ENCODE data around the gene PLA2G6. TPM values are rescaled to one million over a fixed set of nuclear protein-coding genes. Genes with fewer than 3 reads are reported as not detected.
"Not testable (repeated sequence)": the region's sequence is repeated elsewhere in the genome, so short reads cannot be mapped to it uniquely, and the experiment has no call there.

PLA2G6 gene
- total RNA-seq, 4 donors from 2014 or later, result 30.7 to 327 (median 72.3) TPM

DNA sequence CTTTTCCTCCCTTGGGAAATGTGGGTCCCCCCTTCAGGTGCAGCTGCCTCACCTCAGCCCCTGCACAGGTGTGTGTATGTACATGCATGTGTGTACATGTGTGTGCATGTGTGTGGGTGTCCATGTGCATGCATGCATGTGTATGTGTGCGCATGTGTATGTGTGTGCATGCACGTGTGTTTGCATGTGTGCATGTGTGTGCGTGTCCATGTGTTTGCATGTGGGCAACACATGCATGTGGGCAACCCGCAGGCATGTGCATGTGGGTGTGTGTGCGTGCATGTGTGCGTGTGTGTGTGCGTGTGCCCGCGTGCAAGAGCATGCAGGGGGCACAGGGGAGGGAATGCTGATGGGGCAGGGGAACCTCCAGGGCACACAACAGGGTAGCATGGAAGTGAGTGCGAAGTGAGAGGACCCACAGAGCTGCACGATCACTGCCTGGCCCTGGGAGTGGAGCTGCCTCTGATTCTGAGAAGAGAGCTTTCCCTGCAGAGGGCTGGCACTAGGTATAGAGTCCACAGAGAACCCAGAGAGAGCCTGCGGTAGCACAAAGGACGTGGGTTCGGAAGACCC is 56.5 kb downstream of the PLA2G6 start:
- Histone ChIP-seq H3K27ac (no peak overlapping the region), H3K27me3 (no peaks in the 10 kb centered on the region), H3K9me3 (no peaks in the 10 kb centered on the region), H3K36me3 (no peaks in the 10 kb centered on the region), H3K4me3 (no peak overlapping the region), H3K4me1 (peaks cover 0 to 5% (median 2%) of the 10 kb centered on the region in 4 donors)
- TF ChIP-seq POLR2AphosphoS5 (IDR thresholded peaks at IDR 0.05), result no peak
- no peak for TF ChIP-seq POLR2A (IDR thresholded peaks at IDR 0.05)
- TF ChIP-seq, protein P1, sequence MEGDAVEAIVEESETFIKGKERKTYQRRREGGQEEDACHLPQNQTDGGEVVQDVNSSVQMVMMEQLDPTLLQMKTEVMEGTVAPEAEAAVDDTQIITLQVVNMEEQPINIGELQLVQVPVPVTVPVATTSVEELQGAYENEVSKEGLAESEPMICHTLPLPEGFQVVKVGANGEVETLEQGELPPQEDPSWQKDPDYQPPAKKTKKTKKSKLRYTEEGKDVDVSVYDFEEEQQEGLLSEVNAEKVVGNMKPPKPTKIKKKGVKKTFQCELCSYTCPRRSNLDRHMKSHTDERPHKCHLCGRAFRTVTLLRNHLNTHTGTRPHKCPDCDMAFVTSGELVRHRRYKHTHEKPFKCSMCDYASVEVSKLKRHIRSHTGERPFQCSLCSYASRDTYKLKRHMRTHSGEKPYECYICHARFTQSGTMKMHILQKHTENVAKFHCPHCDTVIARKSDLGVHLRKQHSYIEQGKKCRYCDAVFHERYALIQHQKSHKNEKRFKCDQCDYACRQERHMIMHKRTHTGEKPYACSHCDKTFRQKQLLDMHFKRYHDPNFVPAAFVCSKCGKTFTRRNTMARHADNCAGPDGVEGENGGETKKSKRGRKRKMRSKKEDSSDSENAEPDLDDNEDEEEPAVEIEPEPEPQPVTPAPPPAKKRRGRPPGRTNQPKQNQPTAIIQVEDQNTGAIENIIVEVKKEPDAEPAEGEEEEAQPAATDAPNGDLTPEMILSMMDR (IDR thresholded peaks at IDR 0.05), result no peak
- no peak for TF ChIP-seq EP300 (IDR thresholded peaks at IDR 0.05; ENCODE audit: low read depth)
- 92 to 94% methylated on average over 8 to 14 of the region's 14 CpGs for WGBS, 2 donors (ENCODE audit: low coverage in 1 of 2)
- in situ Hi-C loops (cut with MboI; ENCODE audit: low pct_ligation_motif_present in 1 of 4, low pct_unique_long_range_greater_than_20kb in 1 of 4, low sequenced_read_pairs in 3 of 4), result no loop called here
- DNase-seq, result no peak
- intact Hi-C loops (cut with DNase I; ENCODE audit: low total_unique reads), result no loop called here

GRCh38 chr22:38124236-38124974 is 57.2 kb downstream of the PLA2G6 start:
- intact Hi-C loops (cut with DNase I; ENCODE audit: low total_unique reads), result no loop called here
- Histone ChIP-seq H3K27ac (no peak overlapping the region), H3K4me1 (peaks cover 0 to 5% (median 2%) of the 10 kb centered on the region in 4 donors), H3K27me3 (no peaks in the 10 kb centered on the region), H3K36me3 (no peaks in the 10 kb centered on the region), H3K9me3 (no peaks in the 10 kb centered on the region), H3K4me3 (no peak overlapping the region)
- in situ Hi-C loops (cut with MboI; ENCODE audit: low pct_ligation_motif_present in 1 of 4, low pct_unique_long_range_greater_than_20kb in 1 of 4, low sequenced_read_pairs in 3 of 4), result loop anchor here in 3 of 4 donors (25.0 kb wide), 3 partner anchors 113 to 238 kb away; no protein-coding TSS in a partner anchor
- WGBS, 2 donors (ENCODE audit: low coverage in 1 of 2), result 89 to 92% methylated on average over 4 to 21 of the region's 21 CpGs
- DNase-seq, result no peak
- no peak for TF ChIP-seq EP300 (IDR thresholded peaks at IDR 0.05; ENCODE audit: low read depth)
- TF ChIP-seq, protein P1 (IDR thresholded peaks at IDR 0.05), result no peak
- no peak for TF ChIP-seq POLR2AphosphoS5 (IDR thresholded peaks at IDR 0.05)
- no peak for TF ChIP-seq POLR2A (IDR thresholded peaks at IDR 0.05)

GRCh38 chr22:38122616-38123015 is 59.0 kb downstream of the PLA2G6 start:
- in situ Hi-C loops (cut with MboI; ENCODE audit: low pct_ligation_motif_present in 1 of 4, low pct_unique_long_range_greater_than_20kb in 1 of 4, low sequenced_read_pairs in 3 of 4) (loop anchor here in 3 of 4 donors (25.0 kb wide), 3 partner anchors 115 to 240 kb away; no protein-coding TSS in a partner anchor), intact Hi-C loops (cut with DNase I; ENCODE audit: low total_unique reads) (loop anchor here (2.0 kb wide), 1 partner anchor 78 kb away; no protein-coding TSS in a partner anchor)
- no peaks in the 10 kb centered on the region for H3K9me3 ChIP-seq
- TF ChIP-seq POLR2A (IDR thresholded peaks at IDR 0.05), result no peak
- TF ChIP-seq POLR2AphosphoS5 (IDR thresholded peaks at IDR 0.05), result no peak
- TF ChIP-seq, protein P1 (IDR thresholded peaks at IDR 0.05), result no peak
- no peak for TF ChIP-seq EP300 (IDR thresholded peaks at IDR 0.05; ENCODE audit: low read depth)
- no peak overlapping the region for H3K27ac ChIP-seq
- 70 to 78% methylated on average over 2 to 6 of the region's 6 CpGs for WGBS, 2 donors (ENCODE audit: low coverage in 1 of 2)
- no peak overlapping the region for H3K4me3 ChIP-seq
- no peak for DNase-seq
- no peaks in the 10 kb centered on the region for H3K36me3 ChIP-seq
- H3K4me1 ChIP-seq, result peaks cover 0 to 5% (median 2%) of the 10 kb centered on the region in 4 donors
- no peaks in the 10 kb centered on the region for H3K27me3 ChIP-seq

DNA sequence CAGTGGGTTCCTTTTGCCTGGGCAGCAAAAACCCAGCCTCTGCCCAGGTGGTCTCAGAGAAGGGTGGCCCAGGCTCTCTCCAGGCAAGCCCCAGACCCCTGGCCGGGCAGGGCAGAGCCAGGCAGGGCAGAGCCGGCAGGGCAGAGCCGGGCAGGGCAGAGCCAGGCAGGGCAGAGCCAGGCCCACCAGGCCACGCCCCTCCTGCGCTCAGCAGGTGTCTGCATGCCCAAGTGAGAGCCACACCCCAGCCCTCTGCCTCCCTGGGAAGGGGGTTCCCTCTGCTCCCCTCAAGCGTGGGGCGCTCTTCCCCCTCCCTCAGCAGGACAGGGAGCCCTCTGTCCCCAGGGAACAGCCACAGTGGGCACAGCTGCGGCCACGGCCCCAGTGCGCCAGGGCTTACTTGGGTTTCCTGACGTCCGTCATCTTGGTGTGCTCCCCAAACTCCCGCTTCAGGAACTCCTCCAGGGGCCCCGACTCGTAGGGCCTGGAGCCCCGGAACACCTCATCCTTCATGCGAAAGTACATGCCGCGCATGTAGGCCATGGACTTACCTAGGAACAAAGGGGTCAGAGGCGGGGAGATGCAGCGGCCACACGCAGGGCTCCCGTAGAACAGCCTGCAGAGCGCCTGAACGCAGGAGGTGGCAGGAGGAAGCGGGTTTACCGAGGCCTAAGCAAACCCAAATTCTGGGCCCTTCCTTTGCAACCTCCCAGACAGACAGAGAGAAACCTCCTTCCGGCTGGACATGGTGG is 61.1 kb downstream of the PLA2G6 start:
- intact Hi-C loops (cut with DNase I; ENCODE audit: low total_unique reads) (no loop called here), in situ Hi-C loops (cut with MboI; ENCODE audit: low pct_ligation_motif_present in 1 of 4, low pct_unique_long_range_greater_than_20kb in 1 of 4, low sequenced_read_pairs in 3 of 4) (loop anchor here in 3 of 4 donors (25.0 kb wide), 3 partner anchors 117 to 242 kb away; no protein-coding TSS in a partner anchor)
- no peaks in the 10 kb centered on the region for H3K9me3 ChIP-seq
- H3K4me3 ChIP-seq, result no peak overlapping the region
- H3K4me1 ChIP-seq, result peaks cover 0 to 5% (median 2%) of the 10 kb centered on the region in 4 donors
- TF ChIP-seq POLR2AphosphoS5 (IDR thresholded peaks at IDR 0.05) (no peak), POLR2A (IDR thresholded peaks at IDR 0.05) (no peak), EP300 (IDR thresholded peaks at IDR 0.05; ENCODE audit: low read depth) (no peak)
- TF ChIP-seq, protein P1 (IDR thresholded peaks at IDR 0.05), result no peak
- no peaks in the 10 kb centered on the region for H3K27me3 ChIP-seq
- DNase-seq, result peak; percentile 58
- 85% methylated on average over 24 of the region's 28 CpGs; no CpG with 5 or more reads in 1 of the 2 donors for WGBS, 2 donors (ENCODE audit: low coverage in 1 of 2)
- no peaks in the 10 kb centered on the region for H3K36me3 ChIP-seq
- no peak overlapping the region for H3K27ac ChIP-seq

- H3K4me1 ChIP-seq, result peaks cover 0 to 12% (median 5%) of the 10 kb centered on the region in 4 donors
- H3K36me3 ChIP-seq, H3K9me3 ChIP-seq, H3K27ac ChIP-seq, DNase-seq, H3K4me3 ChIP-seq, H3K27me3 ChIP-seq: not testable (repeated sequence)
- in situ Hi-C loops (cut with MboI; ENCODE audit: low pct_ligation_motif_present in 1 of 4, low pct_unique_long_range_greater_than_20kb in 1 of 4, low sequenced_read_pairs in 3 of 4), result loop anchor here in 3 of 4 donors (25.0 kb wide), 3 partner anchors 119 to 244 kb away; no protein-coding TSS in a partner anchor
- intact Hi-C loops (cut with DNase I; ENCODE audit: low total_unique reads), result loop anchor here (10.0 kb wide), 1 partner anchor 116 kb away; no protein-coding TSS in a partner anchor
- 71 to 98% methylated on average over 1 to 2 of the region's 2 CpGs for WGBS, 2 donors (ENCODE audit: low coverage in 1 of 2)
Measured at GRCh38 chr22:38118747-38119146, 62.9 kb downstream of the PLA2G6 start.
